OCI-LY1 (cell line): ENCODE results near the gene GNPTG.

ENCODE experiments used
- CTCF ChIP-seq: fragments of 200-600 bp; sonication (generic), shearing (Covaris generic); IDR thresholded peaks from 2 replicates; pipeline ENCODE4 v1.5.1; 2017; ENCODE audit warnings: mild to moderate bottlenecking, antibody characterized with exemption, low read length, moderate library complexity, mixed read lengths
- EZH2 ChIP-seq: fragments of 200-600 bp; sonication (generic), shearing (Covaris generic); IDR thresholded peaks from 2 replicates; pipeline ENCODE4 v1.8.0; 2017; ENCODE audit warnings: borderline replicate concordance, mixed run types, mild to moderate bottlenecking, antibody characterized with exemption, low read length, moderate library complexity, mixed read lengths

- TF ChIP-seq CTCF (no peak), EZH2 (no peak)
Observed at GRCh38 chr16:1392826-1393225, 41.1 kb downstream of the GNPTG start.
